IMR-90 (cell line): ENCODE measurements around the gene DUS2. TPM values are rescaled to one million over a fixed set of nuclear protein-coding genes. Genes with fewer than 3 reads are reported as not detected.
"Not testable (repeated sequence)": the region's sequence is repeated elsewhere in the genome, so short reads cannot be mapped to it uniquely, and the experiment has no call there.

ENCODE experiments used
- ATAC-seq: fragments of 200-7000 bp; cut with Tn5 transposase; 2 replicates; pipeline ENCODE4 v1.9.1; 2020; ENCODE audit warnings: low read depth, mild to moderate bottlenecking, moderate library complexity
- BruUV-seq: library from RNA; stranded (reverse); fragments of 400-500 nt; replicated peaks from 2 replicates; lab custom pipeline; 2021; lab: Mats Ljungman, UMichigan
- CTCF ChIA-PET: fragments of 300-600 bp; formaldehyde crosslinking; extraction: SDS; loops from one replicate; lab custom pipeline; 2021; ENCODE audit warnings: antibody characterized with exemption; lab: Yijun Ruan, JAX
- POLR2A ChIA-PET: fragments of 300-600 bp; sonication (Branson Sonifier 250); formaldehyde crosslinking; loops from one replicate; lab custom pipeline; 2022; ENCODE audit warnings: antibody characterized with exemption; ENCODE audit not compliant: unreplicated experiment; lab: Charles Lee
- DNase-seq: peaks from one replicate; pipeline ENCODE4 v3.0.0; 2013
- H2AFZ ChIP-seq: replicated peaks from 2 replicates; pipeline ENCODE3; 2013; ENCODE audit warnings: low read length, mild to moderate bottlenecking; ENCODE audit not compliant: poor library complexity
- H2AK5ac ChIP-seq: 2 replicates; pipeline ENCODE4 v1.6.1; 2013; ENCODE audit warnings: low read depth, low read length, inconsistent platforms
- H2AK9ac ChIP-seq: replicated peaks from 2 replicates; pipeline ENCODE3; 2013; ENCODE audit warnings: mild to moderate bottlenecking, low read depth, low read length, moderate library complexity; ENCODE audit not compliant: poor library complexity
- H2BK120ac ChIP-seq: 2 replicates; pipeline ENCODE4 v1.6.1; 2013; ENCODE audit warnings: low read depth, low read length, inconsistent platforms
- H2BK15ac ChIP-seq: 3 replicates; pipeline ENCODE4 v1.6.1; 2013; ENCODE audit warnings: low read depth, low read length, inconsistent platforms
- H2BK20ac ChIP-seq: 2 replicates; pipeline ENCODE4 v1.6.1; 2013; ENCODE audit warnings: low read depth, mild to moderate bottlenecking, inconsistent platforms, low read length, moderate library complexity
- H2BK5ac ChIP-seq: 2 replicates; pipeline ENCODE4 v1.6.1; 2013; ENCODE audit warnings: mild to moderate bottlenecking, low read depth, low read length, inconsistent platforms; ENCODE audit not compliant: poor library complexity, severe bottlenecking
- H3K14ac ChIP-seq: replicated peaks from 2 replicates; pipeline ENCODE4 v1.6.1; 2013; ENCODE audit warnings: low read depth, low read length, inconsistent platforms
- H3K18ac ChIP-seq: 2 replicates; pipeline ENCODE4 v1.6.1; 2013; ENCODE audit warnings: low read depth, low read length, control low read depth
- H3K23ac ChIP-seq: 2 replicates; pipeline ENCODE4 v1.6.1; 2013; ENCODE audit warnings: low read depth, low read length, inconsistent platforms
- H3K27ac ChIP-seq: 2 replicates; pipeline ENCODE4 v1.5.1; 2013; ENCODE audit warnings: mild to moderate bottlenecking, control low read depth, low read length; ENCODE audit not compliant: insufficient read depth
- H3K27me3 ChIP-seq: 2 replicates; pipeline ENCODE4 v1.6.1; 2013; ENCODE audit warnings: low read length; ENCODE audit not compliant: control insufficient read depth, insufficient read depth
- H3K36me3 ChIP-seq: 2 replicates; pipeline ENCODE4 v1.6.1; 2013; ENCODE audit warnings: low read length, mixed read lengths; ENCODE audit not compliant: control insufficient read depth, insufficient read depth
- H3K4ac ChIP-seq: 2 replicates; pipeline ENCODE4 v1.6.1; 2013; ENCODE audit warnings: low read depth, low read length, inconsistent platforms
- H3K4me1 ChIP-seq: 2 replicates; pipeline ENCODE4 v1.6.1; 2013; ENCODE audit warnings: low read length, mixed read lengths; ENCODE audit not compliant: control insufficient read depth, insufficient read depth
- H3K4me2 ChIP-seq: 2 replicates; pipeline ENCODE4 v1.6.1; 2013; ENCODE audit warnings: low read depth, mild to moderate bottlenecking, control low read depth, low read length, moderate library complexity
- H3K4me3 ChIP-seq: 2 replicates; pipeline ENCODE4 v1.5.1; 2013; ENCODE audit warnings: low read depth, mild to moderate bottlenecking, control low read depth, low read length, moderate library complexity; ENCODE audit not compliant: insufficient read depth
- H3K56ac ChIP-seq: 2 replicates; pipeline ENCODE4 v1.6.1; 2013; ENCODE audit warnings: low read length, inconsistent platforms; ENCODE audit not compliant: insufficient read depth; ENCODE audit errors: extremely low read depth
- H3K79me1 ChIP-seq, 2 experiments: 2 replicates each; pipeline ENCODE4 v1.6.1; 2013; ENCODE audit warnings: low read length in 2 of 2, inconsistent platforms in 1 of 2, low read depth in 1 of 2
- H3K9ac ChIP-seq: 2 replicates; pipeline ENCODE4 v1.6.1; 2013; ENCODE audit warnings: low read depth, low read length, control low read depth
- H3K9me1 ChIP-seq: 2 replicates; pipeline ENCODE4 v1.6.1; 2013; ENCODE audit warnings: low read length, inconsistent platforms; ENCODE audit not compliant: insufficient read depth
- H3K9me3 ChIP-seq: 2 replicates; pipeline ENCODE4 v1.6.1; 2013; ENCODE audit warnings: low read length; ENCODE audit not compliant: control insufficient read depth, insufficient read depth
- H4K20me1 ChIP-seq: 2 replicates; pipeline ENCODE4 v1.6.1; 2013; ENCODE audit warnings: low read length, inconsistent platforms; ENCODE audit not compliant: insufficient read depth
- H4K5ac ChIP-seq: 2 replicates; pipeline ENCODE4 v1.6.1; 2013; ENCODE audit warnings: mild to moderate bottlenecking, low read depth, low read length, control low read depth
- H4K8ac ChIP-seq, 2 experiments: 2 replicates each; pipeline ENCODE4 v1.6.1; 2013; ENCODE audit warnings: low read depth in 2 of 2, low read length in 2 of 2, control low read depth in 1 of 2, inconsistent platforms in 1 of 2
- H4K91ac ChIP-seq: 2 replicates; pipeline ENCODE4 v1.6.1; 2013; ENCODE audit warnings: low read depth, low read length, inconsistent platforms; ENCODE audit not compliant: insufficient read depth
- WGBS, 2 experiments: methylation state at CpG; one replicate each; pipeline versions ENCODE4 v1.1.5 to v1.1.7; 2013; ENCODE audit warnings: missing lambda C conversion rate in 2 of 2; ENCODE audit not compliant: insufficient read length in 1 of 2; ENCODE audit errors: extremely low coverage in 2 of 2; 5-methylcytosine and 5-hydroxymethylcytosine counted together
- dilution Hi-C: fragments of 300-500 bp; cut with HindIII; formaldehyde crosslinking; loops from one replicate; pipeline ENCODE4 v1.14.3; 2018; ENCODE audit warnings: low sequenced_read_pairs; ENCODE audit not compliant: unreplicated experiment
- in situ Hi-C: fragments of 300-500 bp; cut with MboI; formaldehyde crosslinking; loops from 3 replicates; pipeline ENCODE4 v1.14.3; 2019; ENCODE audit warnings: low sequenced_read_pairs, inconsistent platforms, mixed read lengths
- intact Hi-C: fragments of 100-400 bp; cut with micrococcal nuclease; formaldehyde crosslinking; loops from 2 replicates; pipeline ENCODE4 v1.10.0; 2022
- polyA plus RNA-seq, 3 experiments: library from polyadenylated mRNA; depleted of rRNA; stranded (reverse); fragments of >200 nt; gene quantifications; 2 replicates each; pipeline ENCODE4 v1.2.3, GENCODE V29; 2012; ENCODE audit warnings: low replicate concordance in 1 of 3
- total RNA-seq: library from RNA; depleted of rRNA; stranded (reverse); fragments of >200 nt; gene quantifications from 2 replicates; pipeline ENCODE4 v1.2.3, GENCODE V29; 2012

Gene DUS2
- total and polyA plus RNA-seq, 2 of the 4 experiments (the other 2 are of a cell fraction), result 15.8 to 30.5 TPM

- H3K79me1 ChIP-seq, H3K9ac ChIP-seq, H3K56ac ChIP-seq, H3K18ac ChIP-seq, H4K8ac ChIP-seq, BruUV-seq, H3K23ac ChIP-seq, H4K91ac ChIP-seq, in situ Hi-C loops, H4K5ac ChIP-seq, H3K4me1 ChIP-seq, intact Hi-C loops, H2AFZ ChIP-seq, dilution Hi-C loops, H4K20me1 ChIP-seq, H3K9me3 ChIP-seq, H3K36me3 ChIP-seq, H2AK5ac ChIP-seq, H2BK15ac ChIP-seq, H3K27me3 ChIP-seq, CTCF ChIA-PET, H2BK20ac ChIP-seq, H3K14ac ChIP-seq, H2BK120ac ChIP-seq, H2AK9ac ChIP-seq, H3K4me2 ChIP-seq, H3K4me3 ChIP-seq, ATAC-seq, H3K27ac ChIP-seq, H2BK5ac ChIP-seq, H3K4ac ChIP-seq, DNase-seq: not testable (repeated sequence)
- peaks cover 14% of the 10 kb centered on the region for H3K9me1 ChIP-seq
- POLR2A ChIA-PET, result interaction anchor here (0.6 kb wide), 1 partner anchor 412 kb away, joined by 3 read pairs; no protein-coding TSS in a partner anchor
- 89% methylated on average over 18 of the region's 36 CpGs; no CpG with 5 or more reads in 1 of the 2 experiments for WGBS, 2 experiments
Observed at GRCh38 chr16:67998231-67998778, 24.8 kb upstream of the DUS2 start.

DNA sequence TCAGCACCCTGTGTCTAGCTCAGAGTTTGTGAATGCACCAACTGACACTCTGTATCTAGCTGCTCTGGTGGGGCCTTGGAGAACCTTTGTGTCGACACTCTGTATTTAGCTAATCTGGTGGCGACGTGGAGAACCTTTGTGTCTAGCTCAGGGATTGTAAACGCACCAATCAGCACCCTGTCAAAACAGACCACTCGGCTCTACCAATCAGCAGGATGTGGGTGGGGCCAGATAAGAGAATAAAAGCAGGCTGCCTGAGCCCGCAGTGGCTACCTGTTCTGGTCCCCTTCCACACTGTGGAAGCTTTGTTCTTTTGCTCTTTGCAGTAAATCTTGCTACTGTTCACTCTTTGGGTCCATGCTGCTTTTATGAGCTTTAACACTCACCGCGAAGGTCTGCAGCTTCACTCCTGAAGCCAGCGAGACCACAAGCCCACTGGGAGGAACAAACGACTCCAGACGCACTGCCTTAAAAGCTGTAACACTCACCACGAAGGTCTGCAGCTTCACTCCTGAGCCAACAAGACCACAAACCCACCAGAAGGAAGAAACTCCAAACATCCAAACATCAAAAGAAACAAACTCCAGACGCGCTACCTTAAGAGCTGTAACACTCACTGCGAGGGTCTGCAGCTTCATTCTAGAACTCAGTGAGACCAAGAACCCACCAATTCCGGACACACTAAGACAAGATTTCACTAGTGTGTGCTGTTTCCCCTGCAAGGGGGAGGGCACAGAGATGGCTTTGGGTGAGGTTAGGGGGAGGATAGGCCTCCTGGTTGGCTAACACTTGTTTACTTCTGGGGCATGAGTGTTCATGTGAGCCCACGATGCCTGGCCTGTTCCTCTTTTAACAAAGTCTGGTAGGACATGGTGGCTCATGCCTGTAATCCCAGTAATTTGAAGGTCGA, 24.1 kb upstream of the DUS2 start, which contains the start of gene DPEP2:
Gene DPEP2 (minus strand): TSS at position 706 of the 910 bp plus-strand sequence. CDS start 6,272 bp downstream, outside the sequence.
- H3K36me3 ChIP-seq, H3K56ac ChIP-seq, H3K4me3 ChIP-seq, H3K4me1 ChIP-seq, in situ Hi-C loops, dilution Hi-C loops, H3K79me1 ChIP-seq, H2AK9ac ChIP-seq, H3K27ac ChIP-seq, POLR2A ChIA-PET, DNase-seq, intact Hi-C loops, CTCF ChIA-PET, H2BK5ac ChIP-seq, H3K9me3 ChIP-seq, H3K18ac ChIP-seq, H3K27me3 ChIP-seq, H4K20me1 ChIP-seq, BruUV-seq: not testable (repeated sequence)
- H4K91ac ChIP-seq, result peak within 1 kb of the TSS; percentile 8; the same call in 1 of the 2 replicates
- H2BK15ac ChIP-seq, result 0 out of 3 replicates have a peak within 1 kb of the TSS, but pooled peaks have one; percentile 14
- H4K5ac ChIP-seq, result 0 out of 2 replicates have a peak within 1 kb of the TSS, but pooled peaks have one; percentile 13
- 0% methylated on average over 1 of the region's 18 CpGs; no CpG with 5 or more reads in 1 of the 2 experiments for WGBS, 2 experiments
- peak within 1 kb of the TSS; percentile 46; the same call in 1 of the 2 replicates for H3K4ac ChIP-seq
- 0 out of 2 replicates have a peak within 1 kb of the TSS, but pooled peaks have one; percentile 19 for H3K9ac ChIP-seq
- peak within 1 kb of the TSS; percentile 18; the same call in 1 of the 2 replicates for H2BK20ac ChIP-seq
- peaks cover 14% of the 10 kb centered on the region for H3K9me1 ChIP-seq
- peak within 1 kb of the TSS; percentile 23 for H3K23ac ChIP-seq
- peak within 1 kb of the TSS; percentile 6 for H2BK120ac ChIP-seq
- peak within 1 kb of the TSS; percentile 52; the same call in 1 of the 2 replicates for H3K14ac ChIP-seq
- peak within 1 kb of the TSS; percentile 63 for H2AFZ ChIP-seq
- ATAC-seq, result peak; percentile 61; the same call in 1 of the 2 replicates
- 0 out of 2 replicates have a peak within 1 kb of the TSS, but pooled peaks have one; percentile 20 for H3K4me2 ChIP-seq
- peak within 1 kb of the TSS; percentile 12; the same call in 1 of the 2 replicates for H2AK5ac ChIP-seq
- H4K8ac ChIP-seq, result peak within 1 kb of the TSS; percentile 11 to 26; a peak in 2 of 4 replicates
